Left lung (tissue), 10 donors: ENCODE data around the gene MUC20. TPM values are rescaled to one million over a fixed set of nuclear protein-coding genes. Genes with fewer than 3 reads are reported as not detected.
"Not testable (repeated sequence)": the region's sequence is repeated elsewhere in the genome, so short reads cannot be mapped to it uniquely, and the experiment has no call there.

Experiments
- ATAC-seq: fragments of 200-7000 bp; cut with Tn5 transposase; one replicate; pipeline ENCODE4 v1.9.1; 2020; ENCODE audit warnings: moderate library complexity
- DNase-seq, 4 donors: peaks; one replicate each; pipeline ENCODE4 v3.0.0-alpha.2; 2013 to 2020
- H3K27ac ChIP-seq, 2 donors: fragments of 200-600 bp; sonication (generic) in 1 of 2; one replicate each; pipeline versions ENCODE4 v1.5.0 to v1.8.0; 2020 to 2021
- H3K27me3 ChIP-seq, 2 donors: fragments of 200-600 bp; sonication (generic) in 1 of 2; one replicate each; pipeline versions ENCODE4 v1.5.0 to v1.8.0; 2020 to 2021
- H3K36me3 ChIP-seq, 2 donors: fragments of 200-600 bp; sonication (generic) in 1 of 2; one replicate each; pipeline versions ENCODE4 v1.5.0 to v1.8.0; 2020 to 2021
- H3K4me1 ChIP-seq, 2 donors: fragments of 200-600 bp; one replicate each; pipeline ENCODE4 v1.8.0; 2021
- H3K4me3 ChIP-seq, 2 donors: fragments of 200-600 bp; sonication (generic) in 1 of 2; one replicate each; pipeline versions ENCODE4 v1.5.0 to v1.8.0; 2020 to 2021; ENCODE audit warnings: mild to moderate bottlenecking in 1 of 2
- H3K9me3 ChIP-seq, 2 donors: fragments of 200-600 bp; sonication (generic) in 1 of 2; one replicate each; pipeline versions ENCODE4 v1.5.0 to v1.8.0; 2020 to 2021
- intact Hi-C, 2 donors: fragments of 100-400 bp; cut with DNase I; formaldehyde crosslinking; loops; one replicate each; pipeline versions ENCODE4 v1.11.2 to v1.14.2; 2022
- polyA plus RNA-seq, 6 donors: library from polyadenylated mRNA; unstranded; fragments of 120-200 nt; gene quantifications; one replicate each; pipeline ENCODE4 v1.2.1, GENCODE V29; 2013; ENCODE audit not compliant: insufficient read length in 6 of 6
- total RNA-seq, 2 donors: library from RNA; stranded (reverse); fragmentation: NEBNext Ultra II Directional; extraction: Animal tissue kit (Norgen Biotek cat#: 25700); gene quantifications; one replicate each; pipeline ENCODE4 v1.2.1, GENCODE V29; 2021
- TF ChIP-seq, protein P1 (sequence below), 2 donors: fragments of 200-600 bp; sonication (generic) in 1 of 2; IDR thresholded peaks; one replicate each; pipeline versions ENCODE4 v1.5.0 to v1.8.0; 2021; ENCODE audit warnings: antibody characterized with exemption in 2 of 2
- donor health status: DM: no; HTN: yes; CAD: no.
- donor health status: DM: no; HTN: no; CAD: no.

The MUC20 gene
- total and polyA plus RNA-seq, 8 donors, result 7.7 to 22.2 (median 14.0) TPM

GRCh38 chr3:195770081-195770840 lies 49.5 kb downstream of the MUC20 start:
- TF ChIP-seq, protein P1, sequence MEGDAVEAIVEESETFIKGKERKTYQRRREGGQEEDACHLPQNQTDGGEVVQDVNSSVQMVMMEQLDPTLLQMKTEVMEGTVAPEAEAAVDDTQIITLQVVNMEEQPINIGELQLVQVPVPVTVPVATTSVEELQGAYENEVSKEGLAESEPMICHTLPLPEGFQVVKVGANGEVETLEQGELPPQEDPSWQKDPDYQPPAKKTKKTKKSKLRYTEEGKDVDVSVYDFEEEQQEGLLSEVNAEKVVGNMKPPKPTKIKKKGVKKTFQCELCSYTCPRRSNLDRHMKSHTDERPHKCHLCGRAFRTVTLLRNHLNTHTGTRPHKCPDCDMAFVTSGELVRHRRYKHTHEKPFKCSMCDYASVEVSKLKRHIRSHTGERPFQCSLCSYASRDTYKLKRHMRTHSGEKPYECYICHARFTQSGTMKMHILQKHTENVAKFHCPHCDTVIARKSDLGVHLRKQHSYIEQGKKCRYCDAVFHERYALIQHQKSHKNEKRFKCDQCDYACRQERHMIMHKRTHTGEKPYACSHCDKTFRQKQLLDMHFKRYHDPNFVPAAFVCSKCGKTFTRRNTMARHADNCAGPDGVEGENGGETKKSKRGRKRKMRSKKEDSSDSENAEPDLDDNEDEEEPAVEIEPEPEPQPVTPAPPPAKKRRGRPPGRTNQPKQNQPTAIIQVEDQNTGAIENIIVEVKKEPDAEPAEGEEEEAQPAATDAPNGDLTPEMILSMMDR (IDR thresholded peaks at IDR 0.05), result no peak
- intact Hi-C loops, result no loop called here
- no peak overlapping the region for H3K4me3 ChIP-seq
- no peaks in the 10 kb centered on the region for H3K9me3 ChIP-seq
- H3K27me3 ChIP-seq, result no peaks in the 10 kb centered on the region
- peak in 1 of 4 donors; percentile 54 for DNase-seq
- H3K4me1 ChIP-seq, result no peaks in the 10 kb centered on the region
- H3K36me3 ChIP-seq, result no peaks in the 10 kb centered on the region
- no peak overlapping the region for H3K27ac ChIP-seq
- ATAC-seq, result no peak

- intact Hi-C loops, H3K36me3 ChIP-seq, H3K4me3 ChIP-seq, H3K27ac ChIP-seq, H3K27me3 ChIP-seq, H3K9me3 ChIP-seq, H3K4me1 ChIP-seq, ATAC-seq: not testable (repeated sequence)
- peak in 1 of 4 donors; percentile 9 for DNase-seq
Measured at GRCh38 chr3:195770841-195771645, 50.3 kb downstream of the MUC20 start.

DNA sequence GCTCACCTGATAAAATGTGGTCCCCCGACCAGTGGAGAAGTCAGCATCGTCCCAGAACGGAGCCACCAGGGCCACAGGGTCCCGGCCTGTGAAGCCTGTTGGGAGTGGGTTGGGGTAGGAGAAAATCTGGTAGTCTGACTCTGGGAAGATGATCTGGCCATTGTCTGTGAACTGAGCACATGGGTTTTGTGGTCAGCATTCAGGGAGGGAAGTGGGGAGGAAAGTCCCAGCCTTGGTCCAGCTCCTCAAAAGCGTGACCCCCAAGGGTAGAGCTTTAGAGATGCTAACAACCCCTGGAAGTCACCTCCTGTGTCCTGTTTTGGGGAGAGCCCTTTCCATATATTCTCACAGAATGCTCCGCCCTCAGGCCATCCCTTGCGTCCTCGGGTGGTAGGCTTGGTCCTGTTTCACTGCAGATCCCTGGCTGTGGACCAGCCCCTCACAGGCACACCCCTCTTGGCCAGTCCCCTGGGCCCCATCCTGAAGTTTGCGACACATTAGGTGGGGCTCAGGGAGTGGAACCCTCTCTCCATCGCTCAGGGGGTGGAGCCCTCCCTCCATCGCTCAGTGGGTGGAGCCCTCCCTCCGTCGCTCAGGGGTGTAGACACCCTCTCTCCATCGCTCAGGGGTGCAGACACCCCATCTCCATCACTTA lies 51.0 kb downstream of the MUC20 start:
- H3K9me3 ChIP-seq, result no peaks in the 10 kb centered on the region
- DNase-seq (peak in 1 of 4 donors; percentile 39), ATAC-seq (no peak)
- TF ChIP-seq, protein P1 (IDR thresholded peaks at IDR 0.05), result no peak
- no peaks in the 10 kb centered on the region for H3K4me1 ChIP-seq
- no peak overlapping the region for H3K4me3 ChIP-seq
- H3K27ac ChIP-seq, result no peak overlapping the region
- H3K27me3 ChIP-seq, result no peaks in the 10 kb centered on the region
- no peaks in the 10 kb centered on the region for H3K36me3 ChIP-seq
- intact Hi-C loops, result no loop called here

- TF ChIP-seq, protein P1 (IDR thresholded peaks at IDR 0.05), result no peak
- Histone ChIP-seq H3K27me3 (no peaks in the 10 kb centered on the region), H3K9me3 (no peaks in the 10 kb centered on the region), H3K27ac (no peak overlapping the region), H3K4me3 (no peak overlapping the region), H3K36me3 (no peaks in the 10 kb centered on the region), H3K4me1 (no peaks in the 10 kb centered on the region)
- peak in 1 of 4 donors; percentile 72 for DNase-seq
- intact Hi-C loops, result no loop called here
- no peak for ATAC-seq
Measured at GRCh38 chr3:195773956-195774537, 53.3 kb downstream of the MUC20 start.

DNA sequence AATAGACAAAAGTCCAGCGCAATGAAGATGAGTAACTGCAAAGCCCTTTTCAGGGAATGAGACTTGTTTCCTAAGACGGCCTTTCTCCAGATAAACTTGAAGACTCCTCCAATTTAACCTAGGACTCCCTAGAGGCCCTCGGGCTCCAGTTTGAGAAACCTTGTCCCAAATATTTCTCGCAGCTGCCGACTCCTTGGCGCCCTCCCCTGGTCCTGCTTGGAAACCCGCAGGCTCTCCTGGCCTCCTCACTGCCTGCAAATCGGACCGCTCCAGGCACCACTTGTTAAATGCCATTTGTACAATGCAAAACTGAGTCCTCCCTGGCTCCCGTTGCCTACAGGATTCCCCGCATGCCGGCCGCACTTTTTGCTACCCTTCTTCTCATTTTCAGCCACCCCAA lies 54.1 kb downstream of the MUC20 start:
- TF ChIP-seq, protein P1 (IDR thresholded peaks at IDR 0.05), result peak; percentile 32 to 39
- Histone ChIP-seq H3K4me3 (no peak overlapping the region), H3K27ac (no peak overlapping the region), H3K4me1 (no peaks in the 10 kb centered on the region), H3K27me3 (no peaks in the 10 kb centered on the region), H3K9me3 (no peaks in the 10 kb centered on the region), H3K36me3 (no peaks in the 10 kb centered on the region)
- ATAC-seq (peak; percentile 97), DNase-seq (peak in 2 of 4 donors; percentile 55 to 73)
- intact Hi-C loops, result no loop called here
